Measurements from ENCODE around the gene AICDA.
"Not testable (repeated sequence)": the region's sequence is repeated elsewhere in the genome, so short reads cannot be mapped to it uniquely, and the experiment has no call there.

The AICDA gene

GRCh38 chr12:8615206-8615605 lies 2.5 kb upstream of the AICDA start:
- Histone ChIP-seq H3K27ac (no peak overlapping the region), H3K4me3 (no peak overlapping the region)

GRCh38 chr12:8613881-8614280 lies 1.2 kb upstream of the AICDA start:
- not testable (repeated sequence) for H3K4me3 ChIP-seq, H3K27ac ChIP-seq

- no peak overlapping the region for H3K27ac ChIP-seq
- H3K4me3 ChIP-seq: no peak overlapping the region
Observed at GRCh38 chr12:8609061-8609570, 3.5 kb downstream of the AICDA start.

- Histone ChIP-seq H3K27ac (no peak overlapping the region), H3K4me3 (no peak overlapping the region)
Observed at GRCh38 chr12:8606890-8607289, 5.8 kb downstream of the AICDA start.

- Histone ChIP-seq H3K27ac (no peak overlapping the region), H3K4me3 (no peak overlapping the region)
Observed at GRCh38 chr12:8605057-8605456, 7.6 kb downstream of the AICDA start.

GRCh38 chr12:8603856-8604255 lies 8.8 kb downstream of the AICDA start:
- H3K27ac ChIP-seq: no peak overlapping the region
- H3K4me3 ChIP-seq: no peak overlapping the region

DNA sequence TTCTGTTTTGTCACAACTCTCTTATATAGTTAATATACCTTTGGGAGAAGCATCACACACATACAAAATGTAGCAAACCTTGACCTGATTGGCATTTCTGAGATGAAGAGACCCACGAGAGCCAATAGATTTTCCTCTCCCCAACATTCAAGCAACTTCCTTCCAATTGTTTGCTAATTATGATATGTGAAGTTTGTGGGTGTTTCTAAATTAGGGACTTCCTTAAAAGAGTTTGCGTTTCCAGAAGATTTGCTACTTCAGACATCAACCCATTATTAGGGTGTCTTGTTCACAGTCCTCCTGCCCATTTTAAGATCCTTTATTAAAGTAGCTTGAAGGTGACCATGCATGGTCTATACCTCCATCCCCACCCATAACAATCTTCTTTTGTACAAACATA lies 9.4 kb downstream of the AICDA start:
- Histone ChIP-seq H3K4me3 (no peak overlapping the region), H3K27ac (no peak overlapping the region)

DNA sequence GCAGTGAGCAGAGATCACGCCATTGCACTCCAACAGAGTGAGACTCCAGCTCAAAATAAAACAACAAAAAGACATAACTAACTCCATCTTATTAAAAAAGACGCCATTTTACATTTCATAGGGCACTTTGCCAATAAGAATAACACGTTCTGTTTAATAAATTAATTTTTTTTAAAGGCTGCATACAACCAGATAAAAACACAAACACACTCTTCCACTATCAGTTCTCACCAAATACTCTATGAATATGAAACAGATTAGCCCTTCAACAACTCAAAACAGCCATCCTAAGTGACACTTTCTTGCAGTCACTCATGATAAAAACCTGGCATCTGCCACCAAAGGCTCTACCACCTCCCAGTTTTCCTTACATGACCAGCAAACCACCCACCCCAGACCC lies 16.1 kb downstream of the AICDA start:
- Histone ChIP-seq H3K4me3 (no peak overlapping the region), H3K27ac (no peak overlapping the region)

- H3K27ac ChIP-seq: no peak overlapping the region
- H3K4me3 ChIP-seq: no peak overlapping the region
Observed at GRCh38 chr12:8594072-8594471, 18.6 kb downstream of the AICDA start.

DNA sequence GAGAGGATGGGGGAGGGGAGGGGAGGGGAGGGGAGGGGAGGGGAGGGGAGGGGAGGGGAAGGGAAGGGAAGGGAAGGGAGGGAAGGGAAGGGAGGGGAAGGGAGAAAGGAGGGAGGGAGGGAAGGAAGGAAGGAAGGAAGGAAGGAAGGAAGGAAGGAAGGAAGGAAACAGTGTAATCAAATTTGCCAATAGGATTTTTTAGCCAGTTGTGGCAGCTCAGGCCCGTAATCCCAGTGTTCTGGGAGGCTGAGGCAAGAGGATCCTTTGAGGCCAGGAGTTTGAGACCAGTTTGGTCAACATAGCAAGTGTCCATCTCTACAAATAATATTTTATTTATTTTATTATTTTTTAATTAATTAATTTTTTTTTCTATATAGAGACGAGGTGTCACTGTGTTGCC lies 19.4 kb downstream of the AICDA start:
- no peak overlapping the region for H3K4me3 ChIP-seq
- H3K27ac ChIP-seq: no peak overlapping the region

GRCh38 chr12:8590842-8591545 lies 21.7 kb downstream of the AICDA start:
- H3K4me3 ChIP-seq: no peak overlapping the region
- H3K27ac ChIP-seq: no peak overlapping the region

DNA sequence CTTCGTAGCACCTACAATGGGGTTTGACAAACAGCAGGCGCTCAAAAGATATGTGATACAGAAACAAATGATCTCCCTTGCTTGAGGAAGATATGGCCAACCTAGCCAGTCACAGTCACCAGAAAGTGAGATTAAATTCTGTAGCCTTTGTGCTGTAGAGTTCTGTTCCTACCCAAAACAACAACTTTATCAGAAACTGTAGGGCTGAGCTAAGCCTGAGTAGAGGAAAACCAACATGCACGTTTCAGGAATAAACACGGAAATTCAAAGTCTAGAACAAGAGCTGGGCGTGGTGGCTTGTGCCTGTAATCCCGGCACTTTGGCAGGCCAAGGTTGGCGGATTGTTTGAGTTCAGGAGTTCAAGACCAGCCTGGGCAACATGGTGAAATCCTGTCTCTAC lies 23.0 kb downstream of the AICDA start:
- H3K27ac ChIP-seq: no peak overlapping the region
- no peak overlapping the region for H3K4me3 ChIP-seq

GRCh38 chr12:8584478-8584877 lies 28.2 kb downstream of the AICDA start:
- not testable (repeated sequence) for H3K27ac ChIP-seq, H3K4me3 ChIP-seq

DNA sequence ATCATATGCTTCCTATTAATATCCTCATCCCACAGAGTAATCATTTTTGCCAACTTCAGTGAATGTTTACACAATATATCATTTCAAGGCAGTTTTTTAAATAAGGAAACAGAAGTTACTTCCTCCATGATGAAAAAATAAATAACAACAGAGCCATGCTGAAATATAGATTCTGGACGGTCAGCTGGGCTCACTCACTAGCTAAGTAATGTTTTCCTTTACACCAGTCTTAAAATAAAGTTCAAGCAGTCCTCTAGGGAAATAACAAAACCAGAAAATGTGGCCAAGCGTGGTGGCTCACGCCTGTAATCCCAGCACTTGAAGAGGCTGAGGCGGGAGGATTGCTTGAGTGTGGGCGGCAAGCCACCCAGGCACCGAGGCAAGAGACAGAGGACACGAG lies 28.7 kb downstream of the AICDA start:
- Histone ChIP-seq H3K27ac (no peak overlapping the region), H3K4me3 (no peak overlapping the region)

- no peak overlapping the region for H3K27ac ChIP-seq
- H3K4me3 ChIP-seq: no peak overlapping the region
Observed at GRCh38 chr12:8581098-8581784, 31.4 kb downstream of the AICDA start.

- no peak overlapping the region for H3K4me3 ChIP-seq
- H3K27ac ChIP-seq: no peak overlapping the region
Observed at GRCh38 chr12:8577879-8578278, 34.8 kb downstream of the AICDA start.

GRCh38 chr12:8572507-8572906 lies 40.2 kb downstream of the AICDA start:
- H3K27ac ChIP-seq: no peak overlapping the region
- H3K4me3 ChIP-seq: no peak overlapping the region

DNA sequence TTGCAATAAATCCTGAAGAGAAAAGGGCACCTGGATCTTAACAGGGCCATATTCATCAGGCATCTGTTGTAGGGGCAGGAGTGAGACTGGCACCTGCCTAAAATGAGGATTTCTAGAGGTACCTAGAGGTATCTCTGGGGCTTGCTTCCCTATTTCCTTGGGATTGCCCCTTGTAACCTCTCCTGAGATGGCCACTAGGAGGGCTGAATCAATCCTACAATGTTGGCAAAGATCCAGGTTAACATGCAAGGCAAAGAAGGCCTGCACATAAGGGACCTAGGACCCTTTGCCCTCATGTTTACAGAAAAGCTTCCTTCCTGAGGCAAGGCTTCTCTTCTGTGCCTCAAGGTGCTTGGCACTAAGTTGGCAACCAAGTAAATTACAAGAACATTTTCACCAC lies 46.1 kb downstream of the AICDA start:
- peak overlapping the region in 1 of 21 experiments; percentile 59 for H3K27ac ChIP-seq

DNA sequence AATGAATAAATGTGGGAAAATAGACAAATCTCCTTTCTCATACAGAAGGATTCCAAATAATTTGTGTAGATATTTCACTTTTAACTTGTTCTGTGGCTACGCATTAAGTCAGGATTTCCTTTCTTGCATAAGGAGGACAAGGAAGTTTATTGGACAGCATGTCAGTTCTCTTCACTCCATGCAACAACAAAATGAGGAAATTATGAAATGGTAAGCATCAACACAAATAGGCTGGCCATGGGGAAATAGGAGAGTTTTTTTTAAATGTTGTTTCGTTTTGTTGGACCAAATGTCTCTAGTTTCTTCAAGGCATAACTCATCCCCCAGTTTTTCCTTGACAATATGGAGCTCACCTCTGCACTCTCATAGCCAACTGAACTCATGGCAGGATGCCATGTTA lies 46.6 kb downstream of the AICDA start:
- not testable (repeated sequence) for H3K27ac ChIP-seq, H3K4me3 ChIP-seq

More for the DNA sequence above, 46.1 kb downstream of the AICDA start:
- no peak overlapping the region for H3K4me3 ChIP-seq

DNA sequence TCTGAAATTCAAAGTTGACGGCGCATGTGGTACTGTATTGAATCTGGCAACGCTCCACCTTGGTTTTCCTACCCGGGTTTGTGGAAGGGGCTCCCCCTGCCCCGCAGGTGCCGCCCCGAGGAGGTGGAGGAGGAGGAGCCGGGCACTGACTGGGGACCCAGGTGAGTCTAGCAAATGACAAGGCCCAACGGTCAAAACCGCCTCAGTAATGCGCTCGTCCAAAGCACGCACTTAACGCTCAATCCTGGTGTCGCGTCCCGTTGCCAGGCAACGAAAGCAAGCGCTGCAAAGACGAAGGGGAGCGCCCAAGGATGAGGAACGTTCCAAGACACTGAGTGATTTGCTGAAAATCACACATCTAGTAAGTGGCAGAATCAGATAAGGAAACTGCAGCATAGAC lies 48.0 kb downstream of the AICDA start:
- no peak overlapping the region for H3K27ac ChIP-seq
- no peak overlapping the region for H3K4me3 ChIP-seq

DNA sequence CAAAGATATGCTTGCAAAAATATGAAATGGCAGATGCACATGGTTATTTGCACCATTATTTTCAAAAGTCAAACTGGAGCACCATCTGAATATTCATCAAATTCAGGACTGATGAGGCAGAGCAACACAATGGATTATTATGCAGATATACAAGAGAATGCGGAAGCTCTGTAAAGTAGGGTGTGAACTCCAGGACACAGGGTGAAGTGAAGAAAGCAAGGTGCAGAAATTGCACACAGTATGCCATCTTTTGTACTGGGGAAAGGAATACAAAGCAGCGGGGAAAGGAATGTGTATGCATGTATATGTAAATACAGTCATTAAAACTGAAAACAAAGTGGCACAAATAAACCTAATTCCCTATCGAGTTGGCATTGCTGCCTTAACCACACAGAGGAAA lies 49.3 kb downstream of the AICDA start:
- H3K4me3 ChIP-seq: no peak overlapping the region
- no peak overlapping the region for H3K27ac ChIP-seq

DNA sequence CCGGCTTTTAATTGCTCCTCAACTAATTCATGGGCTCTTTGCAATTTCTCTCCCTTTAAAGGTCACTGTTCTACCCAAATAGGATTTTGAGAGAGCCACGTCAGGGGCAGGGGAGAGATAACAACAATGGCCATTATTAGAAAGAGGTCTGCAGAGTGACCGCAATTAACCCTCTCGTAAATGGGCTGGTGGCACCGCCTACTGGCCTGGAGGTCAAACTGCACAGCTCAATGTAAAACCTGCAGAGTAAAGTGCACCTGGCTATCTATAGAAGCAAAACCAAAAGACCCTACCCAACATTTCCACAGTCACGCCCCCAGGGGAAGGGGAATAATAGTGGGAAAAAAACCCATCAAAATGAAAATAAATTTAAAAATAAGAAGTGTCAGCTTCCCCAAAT lies 50.3 kb downstream of the AICDA start:
- no peak overlapping the region for H3K27ac ChIP-seq
- H3K4me3 ChIP-seq: no peak overlapping the region
